ENCODE results near the gene MAP1LC3B2.
"Not testable (repeated sequence)": the region's sequence is repeated elsewhere in the genome, so short reads cannot be mapped to it uniquely, and the experiment has no call there.

Gene MAP1LC3B2

GRCh38 chr12:116558280-116559161 lies 660 bp upstream of the MAP1LC3B2 start:
- DNase-seq (ENCODE audit: low read depth in 2 of 2) = no peak

GRCh38 chr12:116561181-116561821 lies 2.1 kb downstream of the MAP1LC3B2 start:
- no peak for DNase-seq (ENCODE audit: low read depth in 2 of 2)

- no peak for DNase-seq (ENCODE audit: low read depth in 2 of 2)
Observed at GRCh38 chr12:116562090-116562489, 2.9 kb downstream of the MAP1LC3B2 start.

- no peak for DNase-seq (ENCODE audit: low read depth in 2 of 2)
Observed at GRCh38 chr12:116563262-116563661, 4.1 kb downstream of the MAP1LC3B2 start.

- no peak for DNase-seq (ENCODE audit: low read depth in 2 of 2)
Observed at GRCh38 chr12:116564080-116564479, 4.9 kb downstream of the MAP1LC3B2 start.

GRCh38 chr12:116565221-116565620 lies 6.0 kb downstream of the MAP1LC3B2 start:
- not testable (repeated sequence) for DNase-seq (ENCODE audit: low read depth in 2 of 2)

- no peak for DNase-seq (ENCODE audit: low read depth in 2 of 2)
Observed at GRCh38 chr12:116565963-116566362, 6.8 kb downstream of the MAP1LC3B2 start.

- no peak for DNase-seq (ENCODE audit: low read depth in 2 of 2)
Observed at GRCh38 chr12:116568203-116568602, 9.0 kb downstream of the MAP1LC3B2 start.

GRCh38 chr12:116571089-116571488 lies 11.9 kb downstream of the MAP1LC3B2 start:
- no peak for DNase-seq (ENCODE audit: low read depth in 2 of 2)

- no peak for DNase-seq (ENCODE audit: low read depth in 2 of 2)
Observed at GRCh38 chr12:116573776-116574175, 14.6 kb downstream of the MAP1LC3B2 start.

- not testable (repeated sequence) for DNase-seq (ENCODE audit: low read depth in 2 of 2)
Observed at GRCh38 chr12:116575754-116576153, 16.6 kb downstream of the MAP1LC3B2 start.

- no peak for DNase-seq (ENCODE audit: low read depth in 2 of 2)
Observed at GRCh38 chr12:116577154-116577561, 18.0 kb downstream of the MAP1LC3B2 start.

GRCh38 chr12:116578051-116578450 lies 18.9 kb downstream of the MAP1LC3B2 start:
- DNase-seq (ENCODE audit: low read depth in 2 of 2) = no peak

GRCh38 chr12:116582610-116583009 lies 23.4 kb downstream of the MAP1LC3B2 start:
- DNase-seq (ENCODE audit: low read depth in 2 of 2) = no peak

GRCh38 chr12:116583129-116583694 lies 24.0 kb downstream of the MAP1LC3B2 start:
- DNase-seq (ENCODE audit: low read depth in 2 of 2) = no peak

GRCh38 chr12:116587270-116587669 lies 28.1 kb downstream of the MAP1LC3B2 start:
- DNase-seq (ENCODE audit: low read depth in 2 of 2) = no peak

- no peak for DNase-seq (ENCODE audit: low read depth in 2 of 2)
Observed at GRCh38 chr12:116588390-116589028, 29.3 kb downstream of the MAP1LC3B2 start.

GRCh38 chr12:116589581-116589980 lies 30.4 kb downstream of the MAP1LC3B2 start:
- DNase-seq (ENCODE audit: low read depth in 2 of 2) = no peak

GRCh38 chr12:116590561-116590960 lies 31.4 kb downstream of the MAP1LC3B2 start:
- DNase-seq (ENCODE audit: low read depth in 2 of 2) = no peak

- DNase-seq (ENCODE audit: low read depth in 2 of 2) = no peak
Observed at GRCh38 chr12:116591855-116592637, 32.9 kb downstream of the MAP1LC3B2 start.

- no peak for DNase-seq (ENCODE audit: low read depth in 2 of 2)
Observed at GRCh38 chr12:116592731-116593130, 33.5 kb downstream of the MAP1LC3B2 start.
